ENCODE measurements around the gene PCSK1.

The PCSK1 gene

GRCh38 chr5:96354237-96354636 lies 78.8 kb downstream of the PCSK1 start:
- ATAC-seq (ENCODE audit: insufficient read depth, low read depth), result no peak

DNA sequence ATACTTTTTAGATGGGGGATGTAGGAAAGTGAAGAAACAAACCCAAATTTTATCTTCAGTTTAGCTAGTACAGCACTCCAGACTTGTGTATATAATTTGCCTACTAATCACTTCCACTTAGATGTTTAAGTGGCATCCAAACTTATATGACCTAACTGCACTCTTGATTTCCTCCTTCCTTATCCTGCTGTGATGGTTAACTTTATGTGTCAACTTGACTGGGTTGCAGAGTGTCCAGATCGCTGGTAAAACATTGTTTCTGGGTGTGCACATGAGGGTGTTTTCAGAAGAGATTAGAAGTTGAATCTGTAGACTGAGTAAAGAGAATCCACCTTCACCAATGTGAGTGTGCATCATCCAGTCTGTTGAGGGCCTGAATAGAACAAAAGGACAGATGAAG lies 79.8 kb downstream of the PCSK1 start:
- Histone ChIP-seq H2AFZ (ENCODE audit: low read depth, low read length) (no peak overlapping the region), H4K20me1 (ENCODE audit: insufficient read depth, low read length) (no peaks in the 10 kb centered on the region), H3K4me1 (ENCODE audit: insufficient read depth, low read length) (no peaks in the 10 kb centered on the region), H3K79me2 (ENCODE audit: insufficient read depth, low read length) (no peaks in the 10 kb centered on the region), H3K4me2 (ENCODE audit: insufficient read depth, low read length) (no peak overlapping the region), H3K4me3 (ENCODE audit: low read depth in 1 of 2, low read length in 2 of 2) (no peak overlapping the region), H3K27me3 (ENCODE audit: insufficient read depth, low read length, poor library complexity) (peaks cover 29% of the 10 kb centered on the region), H3K9me3 (ENCODE audit: insufficient read depth, low read length, severe bottlenecking) (no peaks in the 10 kb centered on the region), H3K9ac (ENCODE audit: low read depth, low read length) (no peak overlapping the region), H3K36me3 (ENCODE audit: insufficient read depth, low read length) (no peaks in the 10 kb centered on the region), H3K27ac (ENCODE audit: low read length) (no peak overlapping the region)
- DNase-seq, result no peak
- no peak for ATAC-seq (ENCODE audit: insufficient read depth, low read depth)
- TF ChIP-seq CTCF (IDR thresholded peaks at IDR 0.05; ENCODE audit: borderline replicate concordance, extremely low read depth, low read length, poor library complexity, severe bottlenecking) (no peak), EZH2 (IDR thresholded peaks at IDR 0.05; ENCODE audit: borderline replicate concordance, low read depth, low read length, severe bottlenecking) (no peak)

More at GRCh38 chr5:96354237-96354636, 78.8 kb downstream of the PCSK1 start:
- H3K9me3 ChIP-seq (ENCODE audit: insufficient read depth, low read length, severe bottlenecking), result no peaks in the 10 kb centered on the region
- H3K27me3 ChIP-seq (ENCODE audit: insufficient read depth, low read length, poor library complexity), result peaks cover 22% of the 10 kb centered on the region
- H3K27ac ChIP-seq (ENCODE audit: low read length), result no peak overlapping the region
- H3K4me1 ChIP-seq (ENCODE audit: insufficient read depth, low read length), result no peaks in the 10 kb centered on the region
- no peaks in the 10 kb centered on the region for H4K20me1 ChIP-seq (ENCODE audit: insufficient read depth, low read length)
- no peak overlapping the region for H3K4me2 ChIP-seq (ENCODE audit: insufficient read depth, low read length)
- H3K9ac ChIP-seq (ENCODE audit: low read depth, low read length), result no peak overlapping the region
- H3K4me3 ChIP-seq (ENCODE audit: low read depth in 1 of 2, low read length in 2 of 2), result no peak overlapping the region
- TF ChIP-seq CTCF (IDR thresholded peaks at IDR 0.05; ENCODE audit: borderline replicate concordance, extremely low read depth, low read length, poor library complexity, severe bottlenecking) (no peak), EZH2 (IDR thresholded peaks at IDR 0.05; ENCODE audit: borderline replicate concordance, low read depth, low read length, severe bottlenecking) (no peak)
- DNase-seq, result no peak
- H2AFZ ChIP-seq (ENCODE audit: low read depth, low read length), result no peak overlapping the region
- no peaks in the 10 kb centered on the region for H3K36me3 ChIP-seq (ENCODE audit: insufficient read depth, low read length)
- H3K79me2 ChIP-seq (ENCODE audit: insufficient read depth, low read length), result no peaks in the 10 kb centered on the region

DNA sequence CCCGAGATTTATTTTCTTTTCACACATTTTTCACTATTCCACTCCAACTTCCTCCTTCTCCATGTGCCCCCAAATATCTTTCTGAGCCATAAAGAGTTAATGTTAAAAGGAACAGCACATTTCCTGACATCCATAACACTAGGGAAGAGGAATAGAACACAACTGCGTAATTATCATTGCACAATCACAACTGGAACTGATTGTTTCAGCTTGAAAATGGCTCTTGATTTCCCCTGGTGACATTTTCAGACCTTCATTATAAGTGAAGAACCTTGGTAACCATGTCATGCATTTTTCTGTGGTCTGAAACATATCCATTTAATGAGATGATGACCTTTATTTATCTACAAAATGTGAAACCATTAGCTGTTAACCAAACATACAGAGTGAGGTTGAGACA lies 82.4 kb downstream of the PCSK1 start:
- DNase-seq (no peak), ATAC-seq (ENCODE audit: insufficient read depth, low read depth) (no peak)
- H3K4me2 ChIP-seq (ENCODE audit: insufficient read depth, low read length), result no peak overlapping the region
- H3K27me3 ChIP-seq (ENCODE audit: insufficient read depth, low read length, poor library complexity), result peaks cover 46% of the 10 kb centered on the region
- no peak overlapping the region for H3K9ac ChIP-seq (ENCODE audit: low read depth, low read length)
- peaks cover 5% of the 10 kb centered on the region for H3K4me1 ChIP-seq (ENCODE audit: insufficient read depth, low read length)
- H3K4me3 ChIP-seq (ENCODE audit: low read depth in 1 of 2, low read length in 2 of 2), result no peak overlapping the region
- no peak overlapping the region for H2AFZ ChIP-seq (ENCODE audit: low read depth, low read length)
- no peaks in the 10 kb centered on the region for H3K36me3 ChIP-seq (ENCODE audit: insufficient read depth, low read length)
- H3K79me2 ChIP-seq (ENCODE audit: insufficient read depth, low read length), result no peaks in the 10 kb centered on the region
- 0 out of 2 replicates have a peak, but pooled peaks cover 4% of the 10 kb centered on the region for H4K20me1 ChIP-seq (ENCODE audit: insufficient read depth, low read length)
- H3K9me3 ChIP-seq (ENCODE audit: insufficient read depth, low read length, severe bottlenecking), result no peaks in the 10 kb centered on the region
- no peak overlapping the region for H3K27ac ChIP-seq (ENCODE audit: low read length)
- TF ChIP-seq CTCF (IDR thresholded peaks at IDR 0.05; ENCODE audit: borderline replicate concordance, extremely low read depth, low read length, poor library complexity, severe bottlenecking) (no peak), EZH2 (IDR thresholded peaks at IDR 0.05; ENCODE audit: borderline replicate concordance, low read depth, low read length, severe bottlenecking) (no peak)

DNA sequence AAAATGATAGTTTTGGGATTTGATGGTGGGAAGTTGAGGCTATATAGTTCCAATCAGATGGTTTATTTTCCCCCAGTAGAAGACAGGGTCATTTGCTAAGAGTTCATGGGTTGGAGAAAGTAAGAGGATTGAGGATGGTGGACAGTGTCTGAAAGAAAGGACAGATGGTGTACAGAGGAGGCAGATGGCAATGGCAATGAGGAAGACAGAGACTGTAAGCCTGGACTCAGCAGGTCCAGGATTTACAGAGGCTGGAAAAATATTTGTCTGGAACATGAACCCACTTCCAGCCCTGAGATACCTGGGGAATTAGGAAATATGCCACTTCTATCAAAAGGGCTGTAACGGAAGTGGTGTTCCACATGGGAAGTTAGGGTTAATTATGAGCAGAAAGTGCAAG lies 84.5 kb downstream of the PCSK1 start:
- Histone ChIP-seq H3K27ac (ENCODE audit: low read length) (no peak overlapping the region), H3K4me3 (ENCODE audit: low read depth in 1 of 2, low read length in 2 of 2) (no peak overlapping the region), H3K4me1 (ENCODE audit: insufficient read depth, low read length) (peaks cover 21% of the 10 kb centered on the region), H4K20me1 (ENCODE audit: insufficient read depth, low read length) (0 out of 2 replicates have a peak, but pooled peaks cover 4% of the 10 kb centered on the region), H2AFZ (ENCODE audit: low read depth, low read length) (no peak overlapping the region), H3K79me2 (ENCODE audit: insufficient read depth, low read length) (no peaks in the 10 kb centered on the region), H3K27me3 (ENCODE audit: insufficient read depth, low read length, poor library complexity) (peaks cover 51% of the 10 kb centered on the region), H3K36me3 (ENCODE audit: insufficient read depth, low read length) (no peaks in the 10 kb centered on the region), H3K9me3 (ENCODE audit: insufficient read depth, low read length, severe bottlenecking) (no peaks in the 10 kb centered on the region), H3K9ac (ENCODE audit: low read depth, low read length) (no peak overlapping the region), H3K4me2 (ENCODE audit: insufficient read depth, low read length) (no peak overlapping the region)
- DNase-seq (no peak), ATAC-seq (ENCODE audit: insufficient read depth, low read depth) (no peak)
- TF ChIP-seq EZH2 (IDR thresholded peaks at IDR 0.05; ENCODE audit: borderline replicate concordance, low read depth, low read length, severe bottlenecking) (no peak), CTCF (IDR thresholded peaks at IDR 0.05; ENCODE audit: borderline replicate concordance, extremely low read depth, low read length, poor library complexity, severe bottlenecking) (no peak)
